Cardiac atrium fibroblast (primary cell): ENCODE results near the gene APBB3. TPM values are rescaled to one million over a fixed set of nuclear protein-coding genes. Genes with fewer than 3 reads are reported as not detected.

Experiments
- total RNA-seq: library from RNA; depleted of rRNA; stranded (reverse); fragments of >200 nt; gene quantifications from 2 replicates; pipeline ENCODE4 v1.2.3, GENCODE V29; 2015

The APBB3 gene, protein sequence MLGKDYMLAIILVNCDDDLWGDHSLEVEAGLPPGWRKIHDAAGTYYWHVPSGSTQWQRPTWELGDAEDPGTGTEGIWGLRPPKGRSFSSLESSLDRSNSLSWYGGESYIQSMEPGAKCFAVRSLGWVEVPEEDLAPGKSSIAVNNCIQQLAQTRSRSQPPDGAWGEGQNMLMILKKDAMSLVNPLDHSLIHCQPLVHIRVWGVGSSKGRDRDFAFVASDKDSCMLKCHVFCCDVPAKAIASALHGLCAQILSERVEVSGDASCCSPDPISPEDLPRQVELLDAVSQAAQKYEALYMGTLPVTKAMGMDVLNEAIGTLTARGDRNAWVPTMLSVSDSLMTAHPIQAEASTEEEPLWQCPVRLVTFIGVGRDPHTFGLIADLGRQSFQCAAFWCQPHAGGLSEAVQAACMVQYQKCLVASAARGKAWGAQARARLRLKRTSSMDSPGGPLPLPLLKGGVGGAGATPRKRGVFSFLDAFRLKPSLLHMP
- 7.3 and 9.6 TPM in 2 replicates for total RNA-seq

GRCh38 chr5:140564196-140565023 lies at the start of gene APBB3, which contains the start of gene SLC35A4:
Gene APBB3 (minus strand): TSS chr5:140564598. CDS start chr5:140564245, 353 bp downstream.
Gene SLC35A4 (plus strand): TSS chr5:140564828. CDS start chr5:140567170, 2,342 bp downstream.

GRCh38 chr5:140557136-140557805 lies 7.1 kb downstream of the APBB3 start, which contains the start of gene SRA1:
Gene SRA1 (minus strand): TSS chr5:140557473. CDS start chr5:140557452, 21 bp downstream.

GRCh38 chr5:140547508-140548299 lies 16.7 kb downstream of the APBB3 start, which contains the start of gene EIF4EBP3:
Gene EIF4EBP3 (plus strand): TSS chr5:140547662. CDS start chr5:140547738, 76 bp downstream.

Other genes with a start within 250 kb of the APBB3 start
- gene HBEGF, start 218.0 kb downstream of the APBB3 start, total RNA-seq: 4.4 and 5.2 TPM in 2 replicates
- gene SLC4A9, start 204.4 kb downstream of the APBB3 start, total RNA-seq: not detected in 2 replicates
- gene ANKHD1, start 162.8 kb downstream of the APBB3 start, total RNA-seq: 32.7 and 34.0 TPM in 2 replicates
- gene EIF4EBP3, start 16.9 kb downstream of the APBB3 start, total RNA-seq: 2.1 and 5.2 TPM in 2 replicates
- gene SRA1, start 7.1 kb downstream of the APBB3 start, total RNA-seq: 40.5 and 51.4 TPM in 2 replicates
- 27.2 and 36.3 TPM in 2 replicates for gene SLC35A4, start 230 bp upstream of the APBB3 start, total RNA-seq
- gene CD14, start 68.6 kb upstream of the APBB3 start, total RNA-seq: 1.1 and 14.7 TPM in 2 replicates
- 5.6 and 15.7 TPM in 2 replicates for gene TMCO6, start 74.9 kb upstream of the APBB3 start, total RNA-seq
- gene NDUFA2, start 83.0 kb upstream of the APBB3 start, total RNA-seq: 60.4 and 70.4 TPM in 2 replicates
- gene IK, start 83.2 kb upstream of the APBB3 start, total RNA-seq: 60.8 and 62.6 TPM in 2 replicates
- gene WDR55, start 100.3 kb upstream of the APBB3 start, total RNA-seq: 14.6 and 21.1 TPM in 2 replicates
- not detected in 2 replicates for gene DND1, start 109.0 kb upstream of the APBB3 start, total RNA-seq
- gene HARS1, start 126.8 kb upstream of the APBB3 start, total RNA-seq: 57.8 and 66.9 TPM in 2 replicates
- 17.3 and 25.1 TPM in 2 replicates for gene HARS2, start 126.9 kb upstream of the APBB3 start, total RNA-seq
- gene ZMAT2, start 135.8 kb upstream of the APBB3 start, total RNA-seq: 21.2 and 23.8 TPM in 2 replicates
- not detected in 2 replicates for gene PCDHA1, start 221.5 kb upstream of the APBB3 start, total RNA-seq
- gene PCDHA2, start 230.3 kb upstream of the APBB3 start, total RNA-seq: not detected in 2 replicates
- gene PCDHA3, start 236.5 kb upstream of the APBB3 start, total RNA-seq: not detected in 2 replicates
- gene PCDHA4, start 242.5 kb upstream of the APBB3 start, total RNA-seq: 0.16 TPM in 1 of 2 replicates, not detected in the other